Measurements from ENCODE around the gene SMNDC1.

SMNDC1 gene

GRCh38 chr10:110244550-110244949 lies 60.2 kb downstream of the SMNDC1 start:
- H3K9me3 Mint-ChIP-seq, result no peaks in the 10 kb centered on the region
- TF ChIP-seq CTCF (IDR thresholded peaks at IDR 0.05), result no peak

GRCh38 chr10:110242511-110242910 lies 62.2 kb downstream of the SMNDC1 start:
- Mint-ChIP-seq H3K36me3 (ENCODE audit: low read depth) (peaks cover 54% of the 10 kb centered on the region), H3K9me3 (no peaks in the 10 kb centered on the region), H3K4me1 (no peaks in the 10 kb centered on the region), H3K27me3 (ENCODE audit: low read depth, poor library complexity) (peaks cover 6% of the 10 kb centered on the region), H3K27ac (no peak overlapping the region), H3K4me3 (no peak overlapping the region)
- TF ChIP-seq CTCF (IDR thresholded peaks at IDR 0.05), result no peak
- DNase-seq, result no peak

More at GRCh38 chr10:110244550-110244949, 60.2 kb downstream of the SMNDC1 start:
- Mint-ChIP-seq H3K27me3 (ENCODE audit: low read depth, poor library complexity) (peaks cover 3% of the 10 kb centered on the region), H3K4me3 (no peak overlapping the region), H3K27ac (no peak overlapping the region), H3K36me3 (ENCODE audit: low read depth) (peaks cover 58% of the 10 kb centered on the region), H3K4me1 (no peaks in the 10 kb centered on the region)
- DNase-seq, result no peak

GRCh38 chr10:110241841-110242240 lies 62.9 kb downstream of the SMNDC1 start:
- Mint-ChIP-seq H3K27ac (no peak overlapping the region), H3K4me1 (no peaks in the 10 kb centered on the region), H3K4me3 (no peak overlapping the region), H3K27me3 (ENCODE audit: low read depth, poor library complexity) (peaks cover 6% of the 10 kb centered on the region), H3K9me3 (peaks cover 4% of the 10 kb centered on the region), H3K36me3 (ENCODE audit: low read depth) (peaks cover 54% of the 10 kb centered on the region)
- TF ChIP-seq CTCF (IDR thresholded peaks at IDR 0.05), result no peak
- no peak for DNase-seq

- peaks cover 6% of the 10 kb centered on the region for H3K27me3 Mint-ChIP-seq (ENCODE audit: low read depth, poor library complexity)
- TF ChIP-seq CTCF (IDR thresholded peaks at IDR 0.05), result no peak
- H3K36me3 Mint-ChIP-seq (ENCODE audit: low read depth), result peaks cover 53% of the 10 kb centered on the region
- no peak overlapping the region for H3K4me3 Mint-ChIP-seq
- no peaks in the 10 kb centered on the region for H3K4me1 Mint-ChIP-seq
- peaks cover 4% of the 10 kb centered on the region for H3K9me3 Mint-ChIP-seq
- no peak for DNase-seq
- no peak overlapping the region for H3K27ac Mint-ChIP-seq
These were observed 63.3 kb downstream of the SMNDC1 start for GRCh38 chr10:110241407-110241806.
